Renal cortex interstitium (tissue), 11 donors: ENCODE data around the gene MYO1C. TPM values are rescaled to one million over a fixed set of nuclear protein-coding genes. Genes with fewer than 3 reads are reported as not detected.
A peak's percentile ranks its signal among the peaks of the same experiment; 100 is the strongest.
"Not testable (repeated sequence)": the region's sequence is repeated elsewhere in the genome, so short reads cannot be mapped to it uniquely, and the experiment has no call there.

Experiments
- DNase-seq, 11 donors: peaks; one replicate each; pipeline ENCODE4 v3.0.0-alpha.2; 2013; ENCODE audit warnings: low read depth in 9 of 11, low spot score in 4 of 11; ENCODE audit errors: extremely low read depth in 1 of 11
- polyA plus RNA-seq, 3 donors: library from polyadenylated mRNA; unstranded; fragments of 120-200 nt; gene quantifications; one replicate each; pipeline ENCODE4 v1.2.1, GENCODE V29; 2013; ENCODE audit not compliant: insufficient read length in 3 of 3

The MYO1C gene
- polyA plus RNA-seq, 3 donors = 52.4 to 81.2 (median 68.2) TPM

DNA sequence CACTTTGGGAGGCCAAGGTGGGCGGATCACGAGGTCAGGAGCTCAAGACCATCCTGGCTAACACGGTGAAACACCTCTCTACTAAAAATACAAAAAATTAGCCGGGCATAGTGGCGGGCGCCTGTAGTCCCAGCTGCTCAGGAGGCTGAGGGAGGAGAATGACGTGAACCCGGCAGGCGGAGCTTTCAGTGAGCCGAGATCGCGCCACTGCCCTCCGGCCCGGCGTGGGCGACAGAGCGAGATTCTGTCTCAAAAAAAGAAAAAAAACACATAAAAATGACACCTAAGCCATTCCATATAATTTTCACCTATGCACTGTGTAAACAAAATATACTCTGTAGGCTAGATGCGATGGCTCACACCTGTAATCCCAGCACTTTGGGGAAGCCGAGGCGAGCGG is 42.2 kb downstream of the MYO1C start:
- not testable (repeated sequence) for DNase-seq

- DNase-seq = no peak
These were observed 43.0 kb downstream of the MYO1C start for GRCh38 chr17:1449412-1449967.

GRCh38 chr17:1447052-1447451 is 45.4 kb downstream of the MYO1C start:
- DNase-seq = no peak

- no peak for DNase-seq
These were observed 46.3 kb downstream of the MYO1C start for GRCh38 chr17:1446201-1446600.

GRCh38 chr17:1445695-1446094 is 46.8 kb downstream of the MYO1C start:
- not testable (repeated sequence) for DNase-seq

- not testable (repeated sequence) for DNase-seq
These were observed 49.8 kb downstream of the MYO1C start for GRCh38 chr17:1442721-1443120.

GRCh38 chr17:1442187-1442586 is 50.3 kb downstream of the MYO1C start:
- DNase-seq = no peak

DNA sequence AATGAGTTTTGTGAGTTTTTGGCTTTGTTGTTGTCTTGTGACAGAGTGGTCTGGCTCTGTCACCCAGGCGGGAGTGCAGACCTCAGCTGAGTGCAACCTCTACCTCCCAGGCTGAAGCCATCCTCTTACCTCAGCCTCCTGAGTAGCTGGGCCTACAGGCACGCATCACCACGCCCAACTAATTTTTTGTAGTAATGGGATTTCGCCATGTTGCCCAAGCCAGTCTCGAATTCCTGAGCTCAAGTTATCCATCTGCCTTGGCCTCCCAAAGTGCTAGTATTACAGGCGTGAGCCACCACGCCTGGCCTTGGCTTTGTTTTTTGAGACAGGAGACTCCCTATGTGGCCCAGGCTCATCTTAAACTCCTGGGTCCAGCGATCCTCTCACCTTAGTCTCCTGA is 51.6 kb downstream of the MYO1C start:
- DNase-seq = no peak

- no peak for DNase-seq
These were observed 53.8 kb downstream of the MYO1C start for GRCh38 chr17:1438593-1439083.

- DNase-seq = no peak
These were observed 57.2 kb downstream of the MYO1C start for GRCh38 chr17:1435326-1435725.

DNA sequence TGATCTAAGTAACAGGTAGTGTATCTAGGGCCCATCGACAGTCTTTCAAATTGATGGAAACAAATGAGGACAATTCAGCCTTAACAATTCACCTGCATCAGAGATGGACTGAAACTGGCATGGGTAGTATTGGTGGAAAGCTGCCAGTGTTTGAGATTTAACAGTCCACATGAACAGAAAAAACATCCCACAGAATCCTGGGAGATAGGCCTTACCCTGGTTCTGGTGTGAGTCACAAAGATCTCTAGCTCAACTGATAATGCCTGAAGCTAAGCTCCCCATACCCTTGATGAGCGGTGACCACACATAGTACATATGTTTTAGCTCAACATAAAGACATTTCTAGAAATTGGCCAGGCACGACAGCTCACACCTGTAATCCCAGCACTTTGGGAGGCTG is 58.3 kb downstream of the MYO1C start:
- DNase-seq = no peak

GRCh38 chr17:1431631-1432104 is 60.8 kb downstream of the MYO1C start:
- DNase-seq = no peak

DNA sequence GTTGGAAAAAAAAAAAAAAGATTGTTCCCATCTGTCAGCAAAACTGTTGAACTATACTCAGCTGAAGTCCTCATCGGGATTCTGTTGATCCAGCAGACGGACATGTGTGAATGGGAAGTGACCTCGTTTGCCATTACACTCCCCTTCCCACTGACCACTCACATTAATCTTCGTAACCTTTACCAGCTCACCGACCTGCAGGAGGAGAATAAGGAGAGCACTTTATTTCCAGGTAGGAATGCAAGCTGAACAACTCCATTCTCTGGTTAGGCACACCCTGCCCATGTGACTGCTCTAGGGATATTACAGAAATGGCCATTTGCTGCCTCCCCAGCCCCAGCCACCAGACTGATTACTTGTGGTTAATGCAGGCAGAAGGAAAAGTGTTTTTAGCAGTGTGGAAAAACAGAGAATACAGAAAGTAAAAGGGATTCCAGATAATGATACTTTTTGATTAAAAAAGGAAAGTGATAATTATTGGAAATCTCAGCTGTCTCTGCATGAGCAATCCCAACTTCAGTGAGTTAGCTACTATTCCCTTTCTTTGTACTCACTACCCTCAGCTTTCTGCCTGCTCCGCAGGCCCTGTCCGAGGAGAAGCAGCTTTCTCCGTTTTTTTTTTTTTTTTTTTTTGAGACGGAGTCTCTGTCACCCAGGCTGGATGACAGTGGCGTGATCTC is 68.9 kb downstream of the MYO1C start:
- DNase-seq = no peak

DNA sequence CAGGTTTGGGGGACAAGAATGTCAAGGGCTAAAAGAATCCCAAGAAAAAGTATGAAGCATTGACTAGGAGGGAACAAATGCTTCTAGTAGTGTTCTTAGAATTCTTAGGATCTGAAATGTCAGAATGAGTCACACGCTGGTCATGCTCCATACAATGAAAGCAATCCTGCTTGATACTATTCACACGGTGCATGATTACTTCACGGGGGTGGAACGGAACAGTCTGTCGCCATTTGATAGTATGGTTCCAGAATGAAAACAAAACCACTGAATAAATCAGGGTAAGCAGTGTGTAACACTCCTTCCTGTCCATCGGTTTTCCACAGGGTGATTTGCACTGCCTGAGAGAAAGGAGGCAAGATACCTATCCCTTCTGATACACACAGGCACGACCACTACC is 69.6 kb downstream of the MYO1C start:
- DNase-seq = peak in 7 of 11 donors; percentile 29 to 75 (median 50)

DNA sequence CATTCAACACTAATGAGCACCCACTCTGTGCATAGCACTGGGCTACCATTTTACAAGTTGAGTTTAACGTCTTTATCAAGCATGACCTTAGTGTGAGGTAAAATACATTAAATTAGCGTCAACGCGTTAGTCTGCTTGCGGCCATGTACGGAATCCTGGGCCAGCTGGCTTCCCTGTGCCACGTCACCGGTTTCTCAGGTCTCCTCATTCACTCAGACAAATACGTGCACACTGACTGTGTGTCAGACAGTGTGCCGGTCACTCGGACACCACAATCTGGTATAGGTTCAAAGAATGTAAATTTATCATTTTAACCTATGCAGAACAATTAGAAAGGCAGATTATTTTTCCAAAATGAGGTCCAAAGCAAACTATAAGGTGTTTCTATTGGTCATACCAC is 71.0 kb downstream of the MYO1C start:
- DNase-seq = no peak

GRCh38 chr17:1420981-1421380 is 71.5 kb downstream of the MYO1C start:
- no peak for DNase-seq

DNA sequence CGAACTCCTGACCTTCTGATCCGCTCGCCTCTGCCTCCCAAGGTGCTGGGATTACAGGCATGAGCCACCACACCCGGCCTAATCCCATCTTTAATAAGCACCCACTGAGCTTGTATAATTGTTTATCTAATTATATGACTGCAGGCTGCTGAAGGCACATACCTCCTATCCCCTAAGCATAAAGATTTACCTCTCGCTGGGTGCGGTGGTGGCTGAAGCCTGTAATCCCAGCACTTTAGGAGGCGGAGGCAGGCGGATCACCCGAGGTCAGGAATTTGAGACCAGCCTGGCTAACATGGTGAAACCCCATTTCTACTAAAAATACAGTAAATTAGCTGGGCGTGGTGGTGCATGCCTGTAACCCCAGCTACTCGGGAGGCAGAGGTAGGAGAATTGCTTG is 72.3 kb downstream of the MYO1C start:
- DNase-seq = no peak

DNA sequence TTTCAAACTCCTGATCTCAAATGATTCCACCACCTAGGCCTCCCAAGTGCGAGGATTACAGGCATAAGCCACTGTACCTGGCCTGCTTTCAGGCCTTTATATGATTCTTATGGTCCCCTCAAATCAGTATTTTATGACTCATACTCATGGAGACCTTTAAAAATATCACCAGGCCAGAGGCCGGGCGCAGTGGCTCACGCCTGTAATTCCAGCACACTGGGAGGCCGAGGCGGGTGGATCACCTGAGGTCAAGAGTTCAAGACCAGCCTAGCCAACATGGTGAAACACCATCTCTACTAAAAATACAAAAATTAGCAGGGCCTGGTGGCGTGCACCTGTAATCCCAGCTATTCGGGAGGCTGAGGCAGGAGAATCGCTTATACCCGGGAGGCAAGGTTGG is 74.0 kb downstream of the MYO1C start:
- DNase-seq = not testable (repeated sequence)

GRCh38 chr17:1416414-1416813 is 76.1 kb downstream of the MYO1C start:
- DNase-seq = no peak

GRCh38 chr17:1414634-1415033 is 77.9 kb downstream of the MYO1C start:
- DNase-seq = no peak
